ENCODE measurements around the gene TMEM247.

Gene TMEM247

GRCh38 chr2:46487667-46488335 is 8.4 kb downstream of the TMEM247 start:
- TF ChIP-seq CTCF (IDR thresholded peaks at IDR 0.05; ENCODE audit: extremely low read depth, missing control alignments): no peak
- DNase-seq (ENCODE audit: low spot score): no peak

DNA sequence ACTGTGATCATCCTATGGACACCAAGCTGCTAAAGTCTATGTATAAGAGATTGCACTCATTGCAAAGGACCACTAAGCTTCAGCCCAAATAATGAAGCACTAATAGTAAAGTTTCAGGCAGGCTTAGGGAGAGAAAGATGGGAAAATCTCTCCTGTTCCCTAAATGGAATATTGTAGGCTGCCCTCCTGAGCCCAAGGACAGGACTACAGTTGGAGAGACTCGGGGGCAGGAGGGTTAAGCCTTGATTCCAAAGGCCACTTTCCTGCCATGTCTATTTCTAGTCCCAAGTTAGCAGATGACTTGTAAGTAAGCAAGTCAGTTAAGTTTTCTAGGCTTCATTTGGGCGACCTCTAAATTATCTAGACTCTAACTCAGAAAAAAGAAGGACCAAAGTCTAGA is 9.0 kb downstream of the TMEM247 start:
- no peak for DNase-seq (ENCODE audit: low spot score)
- TF ChIP-seq CTCF (IDR thresholded peaks at IDR 0.05; ENCODE audit: extremely low read depth, missing control alignments): no peak

DNA sequence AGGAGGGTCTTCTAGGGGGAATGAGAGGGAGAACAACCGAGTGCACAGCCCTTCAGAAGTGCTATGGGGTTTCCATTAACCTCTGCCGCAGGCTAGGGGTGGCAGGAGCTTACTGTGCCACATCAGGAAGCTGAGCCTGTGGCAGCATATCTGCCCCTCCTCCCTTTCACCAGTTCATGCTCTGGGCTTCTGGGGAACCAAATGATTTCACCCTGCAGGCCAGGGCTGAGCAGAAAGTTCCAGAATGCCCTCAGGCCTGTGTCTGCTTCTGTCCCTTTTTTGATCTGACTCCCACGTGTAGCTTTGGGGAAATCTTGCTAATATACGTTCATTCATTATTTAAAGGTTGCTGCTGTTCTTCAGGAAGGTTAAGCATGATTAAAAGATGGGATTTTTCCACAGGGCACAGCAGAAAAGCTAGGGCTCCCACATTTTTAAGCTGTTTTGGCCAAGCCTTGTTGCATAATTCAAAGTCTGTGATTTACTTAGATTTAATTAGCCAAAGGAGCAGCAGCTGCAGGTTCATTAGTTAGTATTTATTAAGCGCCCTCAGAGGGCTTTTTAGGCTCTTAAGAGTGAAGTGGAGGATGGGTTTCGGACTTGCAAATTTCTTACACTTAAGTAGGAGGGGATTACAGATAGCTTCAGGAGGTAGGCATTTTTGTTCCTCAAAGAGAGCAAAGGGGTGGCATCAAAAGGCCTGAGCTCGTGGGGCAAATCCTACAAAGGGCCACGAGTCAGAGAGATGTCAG is 10.2 kb downstream of the TMEM247 start:
- no peak for DNase-seq (ENCODE audit: low spot score)
- TF ChIP-seq CTCF (IDR thresholded peaks at IDR 0.05; ENCODE audit: extremely low read depth, missing control alignments): no peak

- DNase-seq (ENCODE audit: low spot score): peak; percentile 70
- no peak for TF ChIP-seq CTCF (IDR thresholded peaks at IDR 0.05; ENCODE audit: extremely low read depth, missing control alignments)
Measured at GRCh38 chr2:46490521-46491141, 11.3 kb downstream of the TMEM247 start.

GRCh38 chr2:46492301-46492700 is 12.9 kb downstream of the TMEM247 start:
- DNase-seq (ENCODE audit: low spot score): no peak
- TF ChIP-seq CTCF (IDR thresholded peaks at IDR 0.05; ENCODE audit: extremely low read depth, missing control alignments): no peak

- DNase-seq (ENCODE audit: low spot score): peak; percentile 81
Measured at GRCh38 chr2:46493241-46493970, 14.0 kb downstream of the TMEM247 start.

More at GRCh38 chr2:46493241-46493970, 14.0 kb downstream of the TMEM247 start:
- TF ChIP-seq CTCF (IDR thresholded peaks at IDR 0.05; ENCODE audit: extremely low read depth, missing control alignments): no peak
